SU-DHL-6 (cell line): ENCODE measurements around the gene WDR53.
"Not testable (repeated sequence)": the region's sequence is repeated elsewhere in the genome, so short reads cannot be mapped to it uniquely, and the experiment has no call there.

Experiments
- H2AFZ ChIP-seq: fragments of 200-600 bp; sonication (generic); 2 replicates; pipeline ENCODE4 v1.6.1; 2014; ENCODE audit warnings: low read depth, mild to moderate bottlenecking, moderate library complexity, mixed read lengths, antibody characterized with exemption, low read length; ENCODE audit not compliant: severe bottlenecking
- H3F3A ChIP-seq: fragments of 200-600 bp; shearing (Covaris generic); 2 replicates; pipeline ENCODE4 v1.6.0; 2016; ENCODE audit warnings: antibody characterized with exemption, mild to moderate bottlenecking; ENCODE audit not compliant: insufficient read depth
- H3K27ac ChIP-seq: fragments of 200-600 bp; sonication (generic); 2 replicates; pipeline ENCODE4 v1.5.1; 2016; ENCODE audit warnings: low read depth, mild to moderate bottlenecking, low read length, moderate library complexity, mixed read lengths
- H3K27me3 ChIP-seq: fragments of 200-600 bp; sonication (generic), shearing (Covaris generic); 2 replicates; pipeline ENCODE4 v1.6.0; 2014; ENCODE audit warnings: mild to moderate bottlenecking, low read length
- H3K36me3 ChIP-seq: fragments of 200-600 bp; sonication (generic); 2 replicates; pipeline ENCODE4 v1.6.1; 2014; ENCODE audit warnings: mild to moderate bottlenecking, low read length, mixed read lengths
- H3K4me2 ChIP-seq: fragments of 300-600, 200-600 bp; shearing (Covaris generic), sonication (generic); 2 replicates; pipeline ENCODE4 v1.6.0; 2014; ENCODE audit warnings: low read length, low read depth, mild to moderate bottlenecking; ENCODE audit not compliant: poor library complexity, severe bottlenecking
- H3K4me3 ChIP-seq: fragments of 200-600 bp; sonication (generic); 2 replicates; pipeline ENCODE4 v1.5.1; 2014; ENCODE audit warnings: antibody characterized with exemption, low read length, mild to moderate bottlenecking, mixed read lengths; ENCODE audit not compliant: insufficient read depth, poor library complexity, severe bottlenecking
- H3K79me2 ChIP-seq: fragments of 200-600 bp; sonication (generic); 2 replicates; pipeline ENCODE4 v1.6.1; 2014; ENCODE audit warnings: mild to moderate bottlenecking, low read length, moderate library complexity; ENCODE audit not compliant: insufficient read depth
- H3K9ac ChIP-seq: fragments of 200-600 bp; sonication (generic); 2 replicates; pipeline ENCODE4 v1.7.0; 2014; ENCODE audit warnings: mild to moderate bottlenecking, low read length
- H3K9me2 ChIP-seq: fragments of 200-600 bp; sonication (generic); replicated peaks from 2 replicates; pipeline ENCODE4 v1.6.1; 2014; ENCODE audit warnings: low read length; ENCODE audit not compliant: insufficient read depth
- H3K9me3 ChIP-seq: fragments of 200-600 bp; sonication (generic); 2 replicates; pipeline ENCODE4 v1.6.1; 2014; ENCODE audit warnings: low read length, mixed read lengths; ENCODE audit not compliant: insufficient read depth
- H4K20me1 ChIP-seq: fragments of 200-600 bp; sonication (generic); 2 replicates; pipeline ENCODE4 v1.6.1; 2014; ENCODE audit warnings: low read depth, mild to moderate bottlenecking, antibody characterized with exemption, low read length, moderate library complexity, mixed read lengths
- CTCF ChIP-seq: fragments of 200-600 bp; sonication (generic); IDR thresholded peaks from one replicate; pipeline ENCODE4 v1.5.1; 2017; ENCODE audit warnings: antibody characterized with exemption, mild to moderate bottlenecking, low read length, moderate library complexity; ENCODE audit not compliant: insufficient read depth, poor library complexity, severe bottlenecking
- EZH2phosphoT487 ChIP-seq: fragments of 200-600 bp; sonication (generic), shearing (Covaris generic); conservative IDR thresholded peaks from 2 replicates; pipeline ENCODE4 v1.6.1; 2018; ENCODE audit warnings: mild to moderate bottlenecking, antibody characterized with exemption, low read length, moderate library complexity, mixed read lengths

Gene WDR53

GRCh38 chr3:196599734-196600128 is 31.4 kb upstream of the WDR53 start:
- H3F3A ChIP-seq: no peaks in the 10 kb centered on the region
- no peak overlapping the region for H3K4me3 ChIP-seq
- H3K9me2 ChIP-seq: no peaks in the 10 kb centered on the region
- no peak overlapping the region for H2AFZ ChIP-seq
- no peaks in the 10 kb centered on the region for H3K9me3 ChIP-seq
- no peaks in the 10 kb centered on the region for H3K36me3 ChIP-seq
- H3K27me3 ChIP-seq: no peaks in the 10 kb centered on the region
- H3K9ac ChIP-seq: no peak overlapping the region
- no peak for TF ChIP-seq CTCF
- no peak for TF ChIP-seq EZH2phosphoT487
- no peaks in the 10 kb centered on the region for H4K20me1 ChIP-seq
- no peaks in the 10 kb centered on the region for H3K79me2 ChIP-seq
- H3K27ac ChIP-seq: no peak overlapping the region
- no peak overlapping the region for H3K4me2 ChIP-seq

- not testable (repeated sequence) for H3K36me3 ChIP-seq, H3K4me3 ChIP-seq, H2AFZ ChIP-seq, H3K79me2 ChIP-seq, H3K27ac ChIP-seq, H3K9ac ChIP-seq, H3K4me2 ChIP-seq, H3K9me2 ChIP-seq, H3F3A ChIP-seq, H3K27me3 ChIP-seq, H3K9me3 ChIP-seq, H4K20me1 ChIP-seq
Observed at GRCh38 chr3:196597971-196598733, 29.8 kb upstream of the WDR53 start.

GRCh38 chr3:196596355-196596754 is 28.0 kb upstream of the WDR53 start:
- TF ChIP-seq EZH2phosphoT487 (no peak), CTCF (no peak)
- Histone ChIP-seq H3K27ac (no peak overlapping the region), H2AFZ (no peak overlapping the region), H3K79me2 (no peaks in the 10 kb centered on the region), H3K9me3 (no peaks in the 10 kb centered on the region), H3K27me3 (no peaks in the 10 kb centered on the region), H3K9ac (no peak overlapping the region), H3F3A (no peaks in the 10 kb centered on the region), H3K4me2 (no peak overlapping the region), H4K20me1 (no peaks in the 10 kb centered on the region), H3K9me2 (no peaks in the 10 kb centered on the region), H3K36me3 (no peaks in the 10 kb centered on the region), H3K4me3 (no peak overlapping the region)

GRCh38 chr3:196590279-196590678 is 21.9 kb upstream of the WDR53 start:
- Histone ChIP-seq H3K27ac (no peak overlapping the region), H3K4me2 (no peak overlapping the region), H3K79me2 (no peaks in the 10 kb centered on the region), H3F3A (peaks cover 8% of the 10 kb centered on the region; the same call in 1 of the 2 replicates), H3K9me2 (no peaks in the 10 kb centered on the region), H3K27me3 (no peaks in the 10 kb centered on the region), H3K4me3 (no peak overlapping the region), H2AFZ (no peak overlapping the region), H3K36me3 (0 out of 2 replicates have a peak, but pooled peaks cover 6% of the 10 kb centered on the region), H3K9ac (no peak overlapping the region), H4K20me1 (no peaks in the 10 kb centered on the region), H3K9me3 (no peaks in the 10 kb centered on the region)
- TF ChIP-seq CTCF (no peak), EZH2phosphoT487 (no peak)
